GM18526 (cell line): Measurements from ENCODE around the gene ZFP69B.

Experiments
- POLR2A ChIP-seq: IDR thresholded peaks from 3 replicates; pipeline ENCODE4 v1.6.1; 2011; ENCODE audit not compliant: insufficient read length; ENCODE audit errors: extremely low read depth

Gene ZFP69B

GRCh38 chr1:40476924-40477677, 26.8 kb downstream of the ZFP69B start, which contains the start of gene ZFP69:
Gene ZFP69 (plus strand): TSS chr1:40477290. CDS start chr1:40479362, 2,072 bp downstream.
- peak; percentile 76 for TF ChIP-seq POLR2A

GRCh38 chr1:40477678-40478053, 27.4 kb downstream of the ZFP69B start:
- TF ChIP-seq POLR2A: no peak

GRCh38 chr1:40478276-40478675, 28.0 kb downstream of the ZFP69B start:
- no peak for TF ChIP-seq POLR2A

GRCh38 chr1:40479156-40479555, 28.9 kb downstream of the ZFP69B start:
- TF ChIP-seq POLR2A: no peak

GRCh38 chr1:40495315-40495903, 45.1 kb downstream of the ZFP69B start:
- no peak for TF ChIP-seq POLR2A

- no peak for TF ChIP-seq POLR2A
Observed at GRCh38 chr1:40507973-40508372, 57.7 kb downstream of the ZFP69B start.

GRCh38 chr1:40508375-40509341, 58.4 kb downstream of the ZFP69B start, which contains the start of gene EXO5:
Gene EXO5 (plus strand): TSS chr1:40508767. CDS start chr1:40514545, 5,778 bp downstream.
- TF ChIP-seq POLR2A: peak; percentile 90
